Measurements from ENCODE around the gene APOBEC3A.

DNA sequence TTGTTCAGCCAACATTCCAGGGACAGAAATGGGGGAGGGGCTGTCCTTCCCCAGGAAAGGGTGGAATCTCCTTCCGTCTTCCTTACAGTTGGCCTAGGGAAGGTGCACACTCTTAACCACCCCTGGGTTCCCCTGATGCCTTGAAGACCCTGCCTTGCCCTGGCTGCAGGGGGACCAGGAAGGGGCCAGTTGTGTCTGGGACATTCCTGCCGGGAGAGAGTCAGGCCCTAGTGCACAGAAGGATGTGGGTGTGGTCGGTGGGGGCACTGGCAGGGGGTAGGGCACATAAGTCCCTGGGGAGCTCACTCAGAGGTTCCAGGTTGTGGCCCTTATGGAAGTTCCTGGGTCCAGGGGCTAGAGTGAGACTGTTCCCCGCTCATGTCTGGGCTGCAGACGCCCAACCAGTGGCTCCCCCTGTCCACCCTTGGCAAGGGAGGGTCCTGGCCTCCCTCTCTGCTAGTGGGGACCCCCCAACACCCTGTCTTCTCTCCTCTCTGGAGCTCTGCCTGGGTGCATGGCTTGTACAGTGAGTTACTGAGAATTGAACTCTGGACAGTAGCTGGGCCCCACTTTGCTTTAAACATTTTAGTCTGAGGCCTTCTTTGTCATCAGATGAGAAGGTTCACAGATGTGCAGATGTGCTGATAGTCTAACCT, 2.0 kb upstream of the APOBEC3A start:
- TF ChIP-seq, protein P1, sequence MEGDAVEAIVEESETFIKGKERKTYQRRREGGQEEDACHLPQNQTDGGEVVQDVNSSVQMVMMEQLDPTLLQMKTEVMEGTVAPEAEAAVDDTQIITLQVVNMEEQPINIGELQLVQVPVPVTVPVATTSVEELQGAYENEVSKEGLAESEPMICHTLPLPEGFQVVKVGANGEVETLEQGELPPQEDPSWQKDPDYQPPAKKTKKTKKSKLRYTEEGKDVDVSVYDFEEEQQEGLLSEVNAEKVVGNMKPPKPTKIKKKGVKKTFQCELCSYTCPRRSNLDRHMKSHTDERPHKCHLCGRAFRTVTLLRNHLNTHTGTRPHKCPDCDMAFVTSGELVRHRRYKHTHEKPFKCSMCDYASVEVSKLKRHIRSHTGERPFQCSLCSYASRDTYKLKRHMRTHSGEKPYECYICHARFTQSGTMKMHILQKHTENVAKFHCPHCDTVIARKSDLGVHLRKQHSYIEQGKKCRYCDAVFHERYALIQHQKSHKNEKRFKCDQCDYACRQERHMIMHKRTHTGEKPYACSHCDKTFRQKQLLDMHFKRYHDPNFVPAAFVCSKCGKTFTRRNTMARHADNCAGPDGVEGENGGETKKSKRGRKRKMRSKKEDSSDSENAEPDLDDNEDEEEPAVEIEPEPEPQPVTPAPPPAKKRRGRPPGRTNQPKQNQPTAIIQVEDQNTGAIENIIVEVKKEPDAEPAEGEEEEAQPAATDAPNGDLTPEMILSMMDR (IDR thresholded peaks at IDR 0.05): no peak
- TF ChIP-seq POLR2A (IDR thresholded peaks at IDR 0.05): no peak
- TF ChIP-seq POLR2AphosphoS5 (IDR thresholded peaks at IDR 0.05; ENCODE audit: insufficient read depth in 1 of 2, low read depth in 1 of 2): no peak

Data from vagina (tissue), 2 donors.